Measurements from ENCODE around the gene GMDS. TPM values are rescaled to one million over a fixed set of nuclear protein-coding genes. Genes with fewer than 3 reads are reported as not detected.

GMDS gene
- total and polyA plus RNA-seq, 2 donors (not counting 3 experiments of a cell fraction or from before 2014, with no cell fraction given): 9.8 to 23.5 TPM

DNA sequence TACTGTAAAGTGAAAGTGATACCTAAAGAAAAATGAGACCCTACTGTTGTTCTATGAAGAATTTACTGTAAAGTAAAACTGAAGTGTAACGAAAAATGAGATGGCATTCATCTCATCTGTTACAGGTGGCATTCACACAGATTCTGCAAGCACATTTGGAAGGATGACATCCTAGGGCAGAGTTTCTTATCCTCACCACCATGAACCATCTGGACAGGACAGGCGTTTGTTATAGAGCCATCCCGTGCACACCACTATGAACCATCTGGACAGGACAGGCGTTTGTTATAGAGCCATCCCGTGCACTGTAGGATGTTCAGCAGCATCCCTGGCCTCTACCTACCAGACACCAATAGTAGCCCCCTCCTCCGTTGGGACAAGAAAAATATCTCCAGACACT is 294.8 kb downstream of the GMDS start:
- no TSS peak for BruUV-seq (replicated peaks)
- TF ChIP-seq POLR2A (IDR thresholded peaks at IDR 0.05; ENCODE audit: low read depth, low read length) (no peak), MYC (IDR thresholded peaks at IDR 0.05; ENCODE audit: low read depth, low read length) (no peak), GATA2 (IDR thresholded peaks at IDR 0.05; ENCODE audit: insufficient read depth, insufficient read length, low read depth, low read length) (no peak), JUN (IDR thresholded peaks at IDR 0.05; ENCODE audit: borderline replicate concordance, insufficient read depth, insufficient read length, low read depth) (no peak), EZH2 (IDR thresholded peaks at IDR 0.05; ENCODE audit: borderline replicate concordance, low read depth, low read length, severe bottlenecking) (no peak), FOS (IDR thresholded peaks at IDR 0.05; ENCODE audit: borderline replicate concordance, insufficient read depth, low read length) (no peak), POLR2AphosphoS5 (IDR thresholded peaks at IDR 0.05; ENCODE audit: insufficient read depth, low read depth, low read length) (no peak)
- TF ChIP-seq, protein P1, sequence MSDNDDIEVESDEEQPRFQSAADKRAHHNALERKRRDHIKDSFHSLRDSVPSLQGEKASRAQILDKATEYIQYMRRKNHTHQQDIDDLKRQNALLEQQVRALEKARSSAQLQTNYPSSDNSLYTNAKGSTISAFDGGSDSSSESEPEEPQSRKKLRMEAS (IDR thresholded peaks at IDR 0.05; ENCODE audit: insufficient read depth, insufficient read length): no peak
- TF ChIP-seq, protein P2, sequence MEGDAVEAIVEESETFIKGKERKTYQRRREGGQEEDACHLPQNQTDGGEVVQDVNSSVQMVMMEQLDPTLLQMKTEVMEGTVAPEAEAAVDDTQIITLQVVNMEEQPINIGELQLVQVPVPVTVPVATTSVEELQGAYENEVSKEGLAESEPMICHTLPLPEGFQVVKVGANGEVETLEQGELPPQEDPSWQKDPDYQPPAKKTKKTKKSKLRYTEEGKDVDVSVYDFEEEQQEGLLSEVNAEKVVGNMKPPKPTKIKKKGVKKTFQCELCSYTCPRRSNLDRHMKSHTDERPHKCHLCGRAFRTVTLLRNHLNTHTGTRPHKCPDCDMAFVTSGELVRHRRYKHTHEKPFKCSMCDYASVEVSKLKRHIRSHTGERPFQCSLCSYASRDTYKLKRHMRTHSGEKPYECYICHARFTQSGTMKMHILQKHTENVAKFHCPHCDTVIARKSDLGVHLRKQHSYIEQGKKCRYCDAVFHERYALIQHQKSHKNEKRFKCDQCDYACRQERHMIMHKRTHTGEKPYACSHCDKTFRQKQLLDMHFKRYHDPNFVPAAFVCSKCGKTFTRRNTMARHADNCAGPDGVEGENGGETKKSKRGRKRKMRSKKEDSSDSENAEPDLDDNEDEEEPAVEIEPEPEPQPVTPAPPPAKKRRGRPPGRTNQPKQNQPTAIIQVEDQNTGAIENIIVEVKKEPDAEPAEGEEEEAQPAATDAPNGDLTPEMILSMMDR (IDR thresholded peaks at IDR 0.05; ENCODE audit: extremely low read depth in 1 of 2, insufficient read depth in 1 of 2, low read depth in 1 of 2, low read length in 2 of 2): no peak
- CTCF ChIA-PET: no interaction called here

More for the DNA sequence above, 294.8 kb downstream of the GMDS start:
- dilution Hi-C loops (cut with MboI; ENCODE audit: extremely low pct_ligation_motif_present, low sequenced_read_pairs): no loop called here
- no peaks in the 10 kb centered on the region for H3K9me3 ChIP-seq (replicated peaks; ENCODE audit: control insufficient read depth, insufficient read depth, low read length)
- FAIRE-seq (no peak), DNase-seq (ENCODE audit: low read depth, low spot score) (no peak)
- no peak overlapping the region for H3K4me3 ChIP-seq (replicated peaks in 1 of 3; ENCODE audit: insufficient read depth in 1 of 3, low read depth in 1 of 3, low read length in 3 of 3)
- no peak overlapping the region for H3K27ac ChIP-seq (ENCODE audit: insufficient read depth, low read depth, low read length)
- no peaks in the 10 kb centered on the region for H3K79me2 ChIP-seq (ENCODE audit: control insufficient read depth, insufficient read depth, low read length)
- H3K27me3 ChIP-seq (ENCODE audit: control insufficient read depth in 2 of 2, insufficient read depth in 2 of 2, low read length in 2 of 2): no peaks in the 10 kb centered on the region
- POLR2A ChIA-PET: no interaction called here
- no peaks in the 10 kb centered on the region for H3K36me3 ChIP-seq (ENCODE audit: control insufficient read depth in 2 of 2, extremely low read depth in 1 of 2, insufficient read depth in 2 of 2, low read length in 2 of 2)
- no peaks in the 10 kb centered on the region for H4K20me1 ChIP-seq (replicated peaks; ENCODE audit: control insufficient read depth, extremely low read depth, insufficient read depth, low read length)
- intact Hi-C loops (cut with micrococcal nuclease): no loop called here
- H2AFZ ChIP-seq (ENCODE audit: low read depth, low read length): no peak overlapping the region
- H3K9ac ChIP-seq (replicated peaks; ENCODE audit: extremely low read depth, insufficient read depth, low read length): no peak overlapping the region
- H3K4me2 ChIP-seq (ENCODE audit: insufficient read depth, low read length): no peak overlapping the region
- H3K4me1 ChIP-seq (ENCODE audit: control insufficient read depth, extremely low read depth, insufficient read depth, low read length): no peaks in the 10 kb centered on the region
- no peaks in the 10 kb centered on the region for H3K9me1 ChIP-seq (replicated peaks; ENCODE audit: control insufficient read depth, extremely low read depth, insufficient read depth, low read length)

Data from endothelial cell of umbilical vein (primary cell).